ENCODE measurements around the gene CNOT3.

Gene CNOT3

GRCh38 chr19:54100561-54100960 is 37.0 kb upstream of the CNOT3 start, which contains the start of gene OSCAR:
Gene OSCAR, minus strand, starts transcription at chr19:54100803. Its CDS starts 11 bp downstream, at chr19:54100792.
- TF ChIP-seq CTCF (IDR thresholded peaks at IDR 0.05; ENCODE audit: low read depth, low read length) = no peak
- H3K4me3 ChIP-seq (replicated peaks in 1 of 2; ENCODE audit: low read depth in 2 of 2, low read length in 2 of 2) = no peak within 1 kb of the TSS
- no peak for DNase-seq (ENCODE audit: low read depth in 2 of 2)

DNA sequence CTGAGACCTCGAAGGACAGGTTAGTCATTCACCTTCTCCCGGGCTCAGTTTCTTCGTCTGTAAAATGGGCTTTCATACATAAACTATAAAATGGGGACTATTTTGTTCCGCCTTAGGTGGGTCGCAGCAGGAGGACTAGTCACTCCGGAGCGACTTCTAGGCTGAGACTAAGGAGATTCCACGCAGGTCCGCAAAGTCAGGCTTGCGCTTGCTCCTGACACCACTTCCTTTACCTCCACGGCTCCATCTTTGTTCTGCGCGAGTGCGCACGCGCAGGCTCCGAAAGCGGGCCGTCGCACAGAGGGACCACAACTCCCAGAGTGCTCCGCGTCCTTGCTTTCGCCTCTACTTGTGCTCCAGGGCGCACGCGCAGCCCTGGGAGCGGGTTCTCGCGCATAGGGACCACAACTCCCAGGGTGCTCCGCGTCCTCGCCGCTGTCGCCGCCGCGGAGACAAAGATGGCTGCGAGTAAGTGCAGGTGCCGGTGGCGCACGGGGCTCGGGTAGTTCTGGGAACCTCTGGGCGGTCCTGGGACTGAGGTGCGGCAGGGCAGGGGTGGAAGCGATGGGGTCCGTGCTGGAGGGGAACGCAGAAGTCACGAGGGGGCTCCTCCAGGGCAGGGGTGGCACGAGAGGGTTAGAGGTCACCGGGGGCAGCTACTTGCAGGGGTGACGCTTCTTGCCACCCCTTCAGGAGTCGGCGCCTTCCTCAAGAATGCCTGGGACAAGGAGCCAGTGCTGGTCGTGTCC is 35.0 kb upstream of the CNOT3 start, which contains the start of gene NDUFA3:
NDUFA3 (plus strand) TSS at position 435 of the 749 bp plus-strand sequence; CDS start at position 459, 24 bp downstream.
- peak; percentile 99 for DNase-seq (ENCODE audit: low read depth in 2 of 2)
- peak within 1 kb of the TSS; percentile 74 to 100 for H3K4me3 ChIP-seq (replicated peaks in 1 of 2; ENCODE audit: low read depth in 2 of 2, low read length in 2 of 2)
- TF ChIP-seq CTCF (IDR thresholded peaks at IDR 0.05; ENCODE audit: low read depth, low read length) = no peak

DNA sequence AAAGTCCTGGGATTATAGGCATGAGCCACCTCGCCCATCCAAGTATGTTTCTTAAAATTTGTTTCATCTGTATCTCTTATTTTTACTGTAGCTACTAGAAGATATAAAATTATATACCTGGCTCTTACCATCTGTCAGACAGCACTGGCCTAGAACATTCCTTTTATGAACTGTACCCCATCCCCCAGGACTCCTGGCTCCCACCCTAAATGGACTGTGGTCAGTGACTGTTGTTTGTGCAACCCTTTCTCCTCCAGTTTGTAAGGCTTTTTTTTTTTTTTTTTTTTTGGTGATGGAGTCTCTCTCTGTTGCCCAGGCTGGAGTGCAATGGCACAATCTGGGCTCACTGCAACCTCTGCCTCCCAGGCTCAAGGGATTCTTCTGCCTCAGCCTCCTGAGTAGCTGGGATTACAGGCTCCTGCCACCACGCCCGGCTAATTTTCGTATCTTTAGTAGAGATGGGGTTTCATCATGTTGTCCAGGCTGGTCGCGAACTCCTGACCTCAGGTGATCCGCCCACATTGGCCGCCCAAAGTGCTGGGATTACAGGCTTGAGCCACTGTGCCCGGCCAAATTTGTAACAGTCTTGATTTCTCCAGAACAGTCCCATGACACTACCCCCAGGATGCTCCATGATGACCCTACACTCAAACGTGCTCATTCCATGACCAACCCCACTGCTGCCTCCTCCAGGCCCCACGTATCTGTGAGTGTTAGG is 32.4 kb upstream of the CNOT3 start:
- no peak overlapping the region for H3K4me3 ChIP-seq (replicated peaks in 1 of 2; ENCODE audit: low read depth in 2 of 2, low read length in 2 of 2)
- DNase-seq (ENCODE audit: low read depth in 2 of 2) = no peak
- TF ChIP-seq CTCF (IDR thresholded peaks at IDR 0.05; ENCODE audit: low read depth, low read length) = no peak

GRCh38 chr19:54105796-54106195 is 31.8 kb upstream of the CNOT3 start:
- no peak overlapping the region for H3K4me3 ChIP-seq (replicated peaks in 1 of 2; ENCODE audit: low read depth in 2 of 2, low read length in 2 of 2)
- no peak for TF ChIP-seq CTCF (IDR thresholded peaks at IDR 0.05; ENCODE audit: low read depth, low read length)

GRCh38 chr19:54106716-54107115 is 30.8 kb upstream of the CNOT3 start:
- TF ChIP-seq CTCF (IDR thresholded peaks at IDR 0.05; ENCODE audit: low read depth, low read length) = no peak
- no peak for DNase-seq (ENCODE audit: low read depth in 2 of 2)

More at GRCh38 chr19:54105796-54106195, 31.8 kb upstream of the CNOT3 start:
- no peak for DNase-seq (ENCODE audit: low read depth in 2 of 2)

GRCh38 chr19:54107876-54108490 is 29.6 kb upstream of the CNOT3 start:
- no peak for DNase-seq (ENCODE audit: low read depth in 2 of 2)
- no peak overlapping the region for H3K4me3 ChIP-seq (replicated peaks in 1 of 2; ENCODE audit: low read depth in 2 of 2, low read length in 2 of 2)
- TF ChIP-seq CTCF (IDR thresholded peaks at IDR 0.05; ENCODE audit: low read depth, low read length) = no peak

More at GRCh38 chr19:54106716-54107115, 30.8 kb upstream of the CNOT3 start:
- H3K4me3 ChIP-seq (replicated peaks in 1 of 2; ENCODE audit: low read depth in 2 of 2, low read length in 2 of 2) = no peak overlapping the region
